Spleen (tissue), 7 donors: ENCODE results near the gene CPNE1.

ENCODE experiments used
- CTCF ChIP-seq, 11 experiments: fragments of 200-600 bp in 7 of 11; fragments of 450-650 bp in 4 of 11; sonication (generic) in 4 of 11; IDR thresholded peaks in 8 of 11; conservative IDR thresholded peaks in 3 of 11; 1 replicate in 7 of 11; 2 replicates in 4 of 11; pipeline versions ENCODE4 v1.4.0 to v1.8.0; 2016 to 2021; ENCODE audit warnings: antibody characterized with exemption in 11 of 11, inconsistent platforms in 4 of 11, mild to moderate bottlenecking in 1 of 11
- POLR2A ChIP-seq, 3 donors: fragments of 450-650 bp; IDR thresholded peaks; one replicate each; pipeline ENCODE4 v1.5.1; 2017; ENCODE audit warnings: antibody characterized with exemption in 3 of 3, mild to moderate bottlenecking in 1 of 3
- POLR2AphosphoS5 ChIP-seq, 3 donors: sonication (generic); formaldehyde crosslinking; IDR thresholded peaks; one replicate each; pipeline ENCODE4 v1.5.1; 2017; ENCODE audit warnings: antibody characterized with exemption in 3 of 3
- donor health status: DM: no; HTN: no; CAD: no; lungs with moderate emphysema.
- donor health status: DM: no; HTN: no; CAD: no.
- donor health status: DM: no; HTN: no; CAD: no.

DNA sequence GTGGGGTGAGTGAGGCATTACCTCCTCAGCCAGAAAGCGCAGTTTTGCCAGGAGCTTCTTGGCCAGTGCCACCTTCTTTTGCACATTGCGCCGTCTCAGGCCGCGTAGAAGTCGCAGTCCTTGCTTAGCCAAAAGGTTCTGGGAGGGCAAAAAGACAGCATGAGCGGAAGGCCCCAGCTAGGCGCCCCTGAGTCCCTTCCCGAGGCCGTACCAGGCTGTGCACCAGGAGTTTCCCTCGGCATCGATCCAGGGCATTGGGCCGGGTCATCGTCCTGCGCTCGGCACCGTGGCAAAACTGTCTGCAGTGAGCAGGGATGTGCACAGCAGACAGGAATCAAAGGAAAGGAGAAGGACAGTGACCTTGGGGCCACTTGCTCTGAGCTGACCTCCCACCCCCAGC, 69.2 kb downstream of the CPNE1 start:
- no peak for TF ChIP-seq CTCF (IDR thresholded peaks at IDR 0.05 in 8 of 11, conservative IDR thresholded peaks at IDR 0.05 in 3 of 11)
- TF ChIP-seq POLR2AphosphoS5 (IDR thresholded peaks at IDR 0.05) = no peak
- TF ChIP-seq POLR2A (IDR thresholded peaks at IDR 0.05) = no peak
